Lower leg skin (tissue), 3 donors: ENCODE results near the gene PRLR.

Source experiments
- POLR2A ChIP-seq, 2 donors: fragments of 450-650 bp; IDR thresholded peaks; one replicate each; pipeline ENCODE4 v1.6.1; 2016 to 2017; ENCODE audit warnings: antibody characterized with exemption in 2 of 2, mild to moderate bottlenecking in 1 of 2, moderate library complexity in 1 of 2
- TF ChIP-seq, protein P1 (sequence below), 3 donors: fragments of 450-650 bp; IDR thresholded peaks; one replicate each; pipeline ENCODE4 v1.5.1; 2016; ENCODE audit warnings: antibody characterized with exemption in 3 of 3, mild to moderate bottlenecking in 3 of 3, moderate library complexity in 2 of 3

GRCh38 chr5:35266276-35266675, 36.0 kb upstream of the PRLR start:
- TF ChIP-seq POLR2A (IDR thresholded peaks at IDR 0.05), result no peak
- TF ChIP-seq, protein P1, sequence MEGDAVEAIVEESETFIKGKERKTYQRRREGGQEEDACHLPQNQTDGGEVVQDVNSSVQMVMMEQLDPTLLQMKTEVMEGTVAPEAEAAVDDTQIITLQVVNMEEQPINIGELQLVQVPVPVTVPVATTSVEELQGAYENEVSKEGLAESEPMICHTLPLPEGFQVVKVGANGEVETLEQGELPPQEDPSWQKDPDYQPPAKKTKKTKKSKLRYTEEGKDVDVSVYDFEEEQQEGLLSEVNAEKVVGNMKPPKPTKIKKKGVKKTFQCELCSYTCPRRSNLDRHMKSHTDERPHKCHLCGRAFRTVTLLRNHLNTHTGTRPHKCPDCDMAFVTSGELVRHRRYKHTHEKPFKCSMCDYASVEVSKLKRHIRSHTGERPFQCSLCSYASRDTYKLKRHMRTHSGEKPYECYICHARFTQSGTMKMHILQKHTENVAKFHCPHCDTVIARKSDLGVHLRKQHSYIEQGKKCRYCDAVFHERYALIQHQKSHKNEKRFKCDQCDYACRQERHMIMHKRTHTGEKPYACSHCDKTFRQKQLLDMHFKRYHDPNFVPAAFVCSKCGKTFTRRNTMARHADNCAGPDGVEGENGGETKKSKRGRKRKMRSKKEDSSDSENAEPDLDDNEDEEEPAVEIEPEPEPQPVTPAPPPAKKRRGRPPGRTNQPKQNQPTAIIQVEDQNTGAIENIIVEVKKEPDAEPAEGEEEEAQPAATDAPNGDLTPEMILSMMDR (IDR thresholded peaks at IDR 0.05), result no peak
